Prostate gland (tissue), 2 donors: ENCODE measurements around the gene HARS1.
"Not testable (repeated sequence)": the region's sequence is repeated elsewhere in the genome, so short reads cannot be mapped to it uniquely, and the experiment has no call there.

Source experiments
- POLR2A ChIP-seq: fragments of 450-650 bp; IDR thresholded peaks from one replicate; pipeline ENCODE4 v1.6.1; 2016; ENCODE audit warnings: antibody characterized with exemption, mild to moderate bottlenecking
- TF ChIP-seq, protein P1 (sequence below), 4 experiments: fragments of 200-600 bp in 2 of 4; fragments of 450-650 bp in 2 of 4; sonication (generic) in 2 of 4; IDR thresholded peaks; 1 replicate in 3 of 4; 2 replicates in 1 of 4; pipeline ENCODE4 v1.5.1; 2016 to 2019; ENCODE audit warnings: antibody characterized with exemption in 4 of 4, mild to moderate bottlenecking in 2 of 4, moderate library complexity in 2 of 4

DNA sequence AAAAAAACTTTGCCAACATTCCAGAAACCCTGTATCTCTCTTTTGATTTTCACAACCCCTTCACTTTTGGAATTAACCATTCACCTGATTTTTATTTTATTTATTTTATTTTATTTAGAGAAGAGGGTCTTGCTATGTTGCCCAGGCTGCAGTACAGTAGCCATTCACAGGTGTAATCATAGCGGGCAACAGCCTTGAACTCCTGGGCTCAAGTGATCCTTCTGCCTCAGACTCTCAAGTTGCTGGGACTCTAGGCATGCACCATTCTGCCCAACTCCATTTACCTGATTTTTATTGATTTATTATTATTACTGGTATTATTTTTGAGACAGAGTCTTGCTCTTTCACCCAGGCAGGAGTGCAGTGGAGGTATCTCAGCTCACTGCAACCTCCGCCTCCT lies 25.1 kb upstream of the HARS1 start:
- TF ChIP-seq, protein P1, sequence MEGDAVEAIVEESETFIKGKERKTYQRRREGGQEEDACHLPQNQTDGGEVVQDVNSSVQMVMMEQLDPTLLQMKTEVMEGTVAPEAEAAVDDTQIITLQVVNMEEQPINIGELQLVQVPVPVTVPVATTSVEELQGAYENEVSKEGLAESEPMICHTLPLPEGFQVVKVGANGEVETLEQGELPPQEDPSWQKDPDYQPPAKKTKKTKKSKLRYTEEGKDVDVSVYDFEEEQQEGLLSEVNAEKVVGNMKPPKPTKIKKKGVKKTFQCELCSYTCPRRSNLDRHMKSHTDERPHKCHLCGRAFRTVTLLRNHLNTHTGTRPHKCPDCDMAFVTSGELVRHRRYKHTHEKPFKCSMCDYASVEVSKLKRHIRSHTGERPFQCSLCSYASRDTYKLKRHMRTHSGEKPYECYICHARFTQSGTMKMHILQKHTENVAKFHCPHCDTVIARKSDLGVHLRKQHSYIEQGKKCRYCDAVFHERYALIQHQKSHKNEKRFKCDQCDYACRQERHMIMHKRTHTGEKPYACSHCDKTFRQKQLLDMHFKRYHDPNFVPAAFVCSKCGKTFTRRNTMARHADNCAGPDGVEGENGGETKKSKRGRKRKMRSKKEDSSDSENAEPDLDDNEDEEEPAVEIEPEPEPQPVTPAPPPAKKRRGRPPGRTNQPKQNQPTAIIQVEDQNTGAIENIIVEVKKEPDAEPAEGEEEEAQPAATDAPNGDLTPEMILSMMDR (IDR thresholded peaks at IDR 0.05), result not testable (repeated sequence)
- TF ChIP-seq POLR2A, result not testable (repeated sequence)
